ENCODE results near the gene H3-3A.

H3-3A gene

GRCh38 chr1:226062558-226063223 lies at the start of gene H3-3A:
Gene H3-3A, plus strand, starts transcription at chr1:226062716. Its CDS starts 1,636 bp downstream, at chr1:226064352.
- H3K4me3 ChIP-seq (ENCODE audit: low read depth, low read length): peak within 1 kb of the TSS; percentile 74

- no peak overlapping the region for H3K4me3 ChIP-seq (ENCODE audit: low read depth, low read length)
Observed at GRCh38 chr1:226017070-226017469, 45.4 kb upstream of the H3-3A start.

DNA sequence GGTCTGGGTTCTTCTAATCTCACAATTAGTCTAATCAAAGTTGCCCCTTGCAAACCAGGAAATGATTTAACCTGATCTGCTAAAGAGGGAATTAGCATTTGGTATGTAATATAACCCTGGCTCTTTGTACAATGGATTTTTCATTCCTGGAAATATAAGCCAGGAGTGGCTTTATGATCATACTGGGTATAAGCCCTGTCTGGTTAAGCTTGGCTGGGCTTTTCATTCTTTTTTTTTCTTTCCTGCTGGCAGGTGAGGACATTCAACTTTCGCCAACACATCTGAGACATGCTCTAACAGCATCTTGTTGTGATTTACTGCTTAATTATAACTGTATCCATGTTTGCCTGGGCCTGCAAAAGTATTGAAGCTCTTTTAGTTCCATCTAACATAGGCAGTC lies 42.9 kb upstream of the H3-3A start:
- no peak overlapping the region for H3K4me3 ChIP-seq (ENCODE audit: low read depth, low read length)

GRCh38 chr1:226021401-226021800 lies 41.1 kb upstream of the H3-3A start:
- H3K4me3 ChIP-seq (ENCODE audit: low read depth, low read length): no peak overlapping the region

GRCh38 chr1:226021801-226022200 lies 40.7 kb upstream of the H3-3A start:
- no peak overlapping the region for H3K4me3 ChIP-seq (ENCODE audit: low read depth, low read length)

GRCh38 chr1:226023735-226024134 lies 38.8 kb upstream of the H3-3A start:
- no peak overlapping the region for H3K4me3 ChIP-seq (ENCODE audit: low read depth, low read length)

DNA sequence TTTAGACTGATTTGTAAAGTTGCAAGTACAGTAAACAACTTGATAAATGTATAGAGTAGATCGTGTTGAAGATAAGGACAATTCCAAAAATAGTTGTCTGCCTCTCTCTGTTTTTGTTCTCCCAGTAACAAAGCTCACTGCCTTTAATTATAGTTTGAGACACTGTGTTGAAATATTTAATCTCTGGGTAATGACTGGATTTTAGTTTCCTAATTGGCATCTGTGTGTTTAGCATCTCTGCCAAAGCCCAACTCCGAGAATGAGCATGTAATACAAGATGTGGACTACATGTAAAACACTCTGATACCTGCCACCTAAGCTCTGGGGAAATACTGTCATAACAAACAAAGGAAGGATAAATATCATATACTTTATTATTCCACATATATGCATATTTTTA lies 35.7 kb upstream of the H3-3A start:
- no peak overlapping the region for H3K4me3 ChIP-seq (ENCODE audit: low read depth, low read length)

GRCh38 chr1:226027538-226028217 lies 34.8 kb upstream of the H3-3A start:
- H3K4me3 ChIP-seq (ENCODE audit: low read depth, low read length): no peak overlapping the region

GRCh38 chr1:226029093-226029496 lies 33.4 kb upstream of the H3-3A start:
- H3K4me3 ChIP-seq (ENCODE audit: low read depth, low read length): no peak overlapping the region

DNA sequence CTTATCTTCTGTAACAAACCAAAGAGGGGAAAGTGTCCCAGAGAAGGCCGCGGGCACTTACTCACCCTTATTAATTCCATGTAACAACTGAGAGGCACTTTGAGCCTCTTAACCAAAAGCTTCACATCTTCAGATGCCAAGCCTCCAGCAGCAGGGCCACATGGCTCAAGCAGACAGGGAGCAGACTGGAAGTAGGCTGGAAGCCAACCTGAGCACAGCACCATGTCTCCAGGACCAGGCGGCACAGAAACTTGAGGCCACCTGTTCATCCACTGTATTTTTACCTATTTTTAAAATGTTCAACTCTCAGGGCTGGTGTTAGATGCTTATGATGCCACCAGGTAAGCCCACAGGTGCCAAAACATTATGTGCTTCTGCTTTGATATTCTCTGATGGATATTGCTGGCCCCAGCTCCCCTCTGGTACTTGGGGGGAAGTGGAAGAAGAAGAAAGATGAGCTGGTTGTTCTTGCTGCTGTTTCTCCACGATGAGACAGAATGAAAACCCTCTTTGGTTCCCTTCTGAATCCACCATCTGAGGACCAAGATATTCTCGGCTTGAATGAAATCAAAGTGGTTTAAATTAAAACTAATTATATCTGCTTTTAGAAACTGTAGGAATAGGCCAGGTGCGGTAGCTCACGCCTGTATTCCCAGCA lies 32.8 kb upstream of the H3-3A start:
- no peak overlapping the region for H3K4me3 ChIP-seq (ENCODE audit: low read depth, low read length)

- no peak overlapping the region for H3K4me3 ChIP-seq (ENCODE audit: low read depth, low read length)
Observed at GRCh38 chr1:226033582-226033981, 28.9 kb upstream of the H3-3A start.

GRCh38 chr1:226033991-226034390 lies 28.5 kb upstream of the H3-3A start:
- no peak overlapping the region for H3K4me3 ChIP-seq (ENCODE audit: low read depth, low read length)

DNA sequence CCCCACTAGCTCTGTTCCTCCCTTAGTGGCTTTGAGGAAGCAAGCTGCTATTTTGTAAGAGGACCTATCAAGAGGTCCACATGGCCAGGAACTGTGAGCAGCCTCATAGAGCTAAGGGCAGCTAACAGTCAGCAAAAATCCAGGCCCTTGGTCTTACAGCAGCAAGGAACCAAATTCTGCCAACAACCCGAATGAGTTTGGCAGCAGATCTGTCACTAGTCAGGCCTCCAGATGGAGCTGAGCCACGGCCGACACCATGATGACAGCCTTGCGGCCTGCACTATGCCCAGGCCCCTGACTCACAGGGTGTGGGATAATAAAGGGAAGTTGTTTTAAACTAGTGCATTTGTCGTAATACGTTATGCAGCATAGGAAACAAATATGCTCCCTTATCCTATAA lies 28.0 kb upstream of the H3-3A start:
- no peak overlapping the region for H3K4me3 ChIP-seq (ENCODE audit: low read depth, low read length)

DNA sequence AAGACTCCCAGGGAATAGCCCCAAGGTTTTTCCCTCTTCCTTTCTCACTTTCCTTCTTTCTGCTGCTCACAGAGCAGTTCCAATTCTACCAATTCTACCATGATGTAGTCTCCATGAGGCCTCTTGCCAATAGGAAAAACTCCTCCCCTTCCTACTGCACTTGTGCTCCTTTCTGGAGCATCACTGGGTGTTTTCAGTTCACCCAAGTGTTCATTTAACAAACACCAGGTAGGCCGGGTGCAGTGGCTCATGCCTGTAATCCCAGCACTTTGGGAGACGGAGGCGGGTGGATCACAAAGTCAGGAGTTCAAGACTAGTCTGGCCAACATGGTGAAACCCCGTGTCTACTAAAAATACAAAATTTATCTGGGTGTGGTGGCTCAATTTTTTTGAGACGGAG lies 26.6 kb upstream of the H3-3A start:
- H3K4me3 ChIP-seq (ENCODE audit: low read depth, low read length): no peak overlapping the region

DNA sequence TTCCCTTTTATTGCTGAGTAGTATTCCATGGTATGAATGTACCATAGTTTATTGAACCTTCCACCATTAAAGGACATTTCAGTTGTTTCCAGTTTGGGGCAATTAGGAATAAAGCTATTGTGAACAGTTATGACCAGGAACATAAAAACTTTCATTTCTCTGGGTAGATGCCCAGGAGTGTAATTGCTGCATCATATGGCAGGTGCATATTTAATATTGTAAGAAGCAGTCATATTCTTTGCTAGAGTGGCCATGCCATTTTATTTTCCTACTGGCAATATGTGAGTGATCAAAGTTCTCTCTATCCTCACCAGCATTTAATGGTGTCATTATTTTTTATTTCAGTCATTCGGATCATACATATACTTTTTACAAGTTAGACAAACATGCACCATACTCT lies 23.9 kb upstream of the H3-3A start:
- no peak overlapping the region for H3K4me3 ChIP-seq (ENCODE audit: low read depth, low read length)

DNA sequence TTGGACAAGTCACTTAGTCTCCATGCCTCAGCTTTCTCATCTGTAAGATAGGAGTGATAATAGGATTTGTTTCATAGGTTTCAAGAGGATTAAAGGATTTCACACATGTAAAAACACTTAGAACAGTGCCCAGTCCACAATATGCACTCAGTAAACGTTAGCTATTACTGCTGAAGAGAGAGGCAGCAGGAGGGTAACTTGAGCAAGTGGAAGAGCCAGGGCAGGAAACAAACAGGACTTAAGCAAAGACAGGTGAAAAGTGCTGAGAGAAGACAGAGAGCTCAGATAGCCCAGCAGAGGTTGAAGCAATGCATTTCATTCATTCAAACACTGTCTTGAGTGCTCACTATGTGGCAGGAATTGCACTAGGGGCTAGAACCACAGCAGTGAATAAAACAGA lies 21.1 kb upstream of the H3-3A start:
- no peak overlapping the region for H3K4me3 ChIP-seq (ENCODE audit: low read depth, low read length)

GRCh38 chr1:226044514-226045101 lies 17.9 kb upstream of the H3-3A start:
- H3K4me3 ChIP-seq (ENCODE audit: low read depth, low read length): no peak overlapping the region

DNA sequence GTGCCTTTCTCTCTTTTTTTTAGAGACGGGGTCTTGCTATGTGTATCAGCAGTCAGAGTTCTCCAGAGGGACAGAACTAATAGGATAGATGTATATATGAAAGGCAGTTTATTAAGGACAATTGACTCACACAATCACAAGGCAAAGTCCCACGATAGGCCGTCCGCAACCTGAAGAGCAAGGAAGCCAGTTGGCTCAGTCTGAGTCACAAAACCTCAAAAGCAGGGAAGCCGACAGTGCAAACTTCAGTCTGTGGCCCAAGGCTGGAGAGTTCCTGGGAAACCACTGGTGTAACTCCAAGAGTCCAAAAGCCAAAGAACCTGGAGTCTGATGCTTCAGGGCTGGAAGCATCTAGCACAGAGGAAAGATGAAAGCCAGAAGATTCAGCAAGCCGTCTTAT lies 16.3 kb upstream of the H3-3A start:
- no peak overlapping the region for H3K4me3 ChIP-seq (ENCODE audit: low read depth, low read length)

GRCh38 chr1:226047495-226047894 lies 15.0 kb upstream of the H3-3A start:
- no peak overlapping the region for H3K4me3 ChIP-seq (ENCODE audit: low read depth, low read length)

GRCh38 chr1:226048886-226049285 lies 13.6 kb upstream of the H3-3A start:
- H3K4me3 ChIP-seq (ENCODE audit: low read depth, low read length): no peak overlapping the region

DNA sequence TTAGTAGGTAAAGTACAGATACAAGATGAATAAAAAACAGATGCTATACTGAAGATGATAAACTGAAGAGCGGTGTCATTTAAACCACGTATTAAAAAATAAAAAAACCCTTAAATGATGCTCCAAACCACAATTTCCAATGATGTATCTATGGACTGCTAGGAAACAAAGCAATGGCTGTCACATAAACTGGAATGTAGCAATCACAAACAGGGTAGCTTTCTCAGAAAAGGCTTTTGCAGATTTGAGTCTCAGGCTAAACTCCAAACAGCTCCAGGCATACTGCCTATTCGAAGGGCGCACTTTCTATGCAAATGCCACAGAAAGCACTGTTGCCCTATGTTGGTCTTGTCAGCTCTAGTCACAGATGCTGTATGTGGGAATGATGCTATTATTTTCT lies 12.4 kb upstream of the H3-3A start:
- no peak overlapping the region for H3K4me3 ChIP-seq (ENCODE audit: low read depth, low read length)

- H3K4me3 ChIP-seq (ENCODE audit: low read depth, low read length): no peak overlapping the region
Observed at GRCh38 chr1:226051365-226051764, 11.2 kb upstream of the H3-3A start.

Measured in iPS-11a (cell line).